HL-60 (cell line): Measurements from ENCODE around the gene MACC1.

Source experiments
- POLR2AphosphoS5 ChIP-seq: IDR thresholded peaks from 2 replicates; pipeline ENCODE4 v1.6.1; 2012; ENCODE audit warnings: low read depth
- TF ChIP-seq, protein P1 (sequence below): IDR thresholded peaks from one replicate; pipeline ENCODE4 v1.5.1; 2011; ENCODE audit warnings: low read length, control low read depth, inconsistent platforms; ENCODE audit not compliant: insufficient read depth

DNA sequence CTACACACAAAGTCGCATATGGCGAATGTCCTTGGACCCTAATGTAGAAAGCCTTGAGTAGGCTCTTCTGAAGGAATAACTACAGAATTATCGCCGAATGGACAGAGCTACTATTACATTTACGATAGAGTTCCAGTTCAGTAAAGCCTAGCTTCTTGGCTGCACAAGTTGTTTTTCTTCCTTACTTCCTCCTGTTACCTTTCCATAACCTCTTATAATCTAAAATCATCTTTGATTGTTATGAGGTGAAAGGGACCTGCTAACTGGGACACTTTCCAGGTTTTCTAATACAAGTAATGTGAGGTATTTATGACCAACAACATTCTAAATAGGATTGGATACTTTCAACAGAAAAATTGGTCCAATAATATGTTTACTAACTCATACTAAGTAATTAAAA is 31.2 kb downstream of the MACC1 start:
- TF ChIP-seq, protein P1, sequence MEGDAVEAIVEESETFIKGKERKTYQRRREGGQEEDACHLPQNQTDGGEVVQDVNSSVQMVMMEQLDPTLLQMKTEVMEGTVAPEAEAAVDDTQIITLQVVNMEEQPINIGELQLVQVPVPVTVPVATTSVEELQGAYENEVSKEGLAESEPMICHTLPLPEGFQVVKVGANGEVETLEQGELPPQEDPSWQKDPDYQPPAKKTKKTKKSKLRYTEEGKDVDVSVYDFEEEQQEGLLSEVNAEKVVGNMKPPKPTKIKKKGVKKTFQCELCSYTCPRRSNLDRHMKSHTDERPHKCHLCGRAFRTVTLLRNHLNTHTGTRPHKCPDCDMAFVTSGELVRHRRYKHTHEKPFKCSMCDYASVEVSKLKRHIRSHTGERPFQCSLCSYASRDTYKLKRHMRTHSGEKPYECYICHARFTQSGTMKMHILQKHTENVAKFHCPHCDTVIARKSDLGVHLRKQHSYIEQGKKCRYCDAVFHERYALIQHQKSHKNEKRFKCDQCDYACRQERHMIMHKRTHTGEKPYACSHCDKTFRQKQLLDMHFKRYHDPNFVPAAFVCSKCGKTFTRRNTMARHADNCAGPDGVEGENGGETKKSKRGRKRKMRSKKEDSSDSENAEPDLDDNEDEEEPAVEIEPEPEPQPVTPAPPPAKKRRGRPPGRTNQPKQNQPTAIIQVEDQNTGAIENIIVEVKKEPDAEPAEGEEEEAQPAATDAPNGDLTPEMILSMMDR: no peak
- no peak for TF ChIP-seq POLR2AphosphoS5
